GM12872 (cell line): ENCODE results near the gene TYROBP.

Experiments used
- CTCF ChIP-seq: IDR thresholded peaks from 3 replicates; pipeline ENCODE4 v1.5.1; 2011; ENCODE audit warnings: low read depth, mild to moderate bottlenecking, low read length, moderate library complexity; ENCODE audit not compliant: insufficient read depth

TYROBP gene

DNA sequence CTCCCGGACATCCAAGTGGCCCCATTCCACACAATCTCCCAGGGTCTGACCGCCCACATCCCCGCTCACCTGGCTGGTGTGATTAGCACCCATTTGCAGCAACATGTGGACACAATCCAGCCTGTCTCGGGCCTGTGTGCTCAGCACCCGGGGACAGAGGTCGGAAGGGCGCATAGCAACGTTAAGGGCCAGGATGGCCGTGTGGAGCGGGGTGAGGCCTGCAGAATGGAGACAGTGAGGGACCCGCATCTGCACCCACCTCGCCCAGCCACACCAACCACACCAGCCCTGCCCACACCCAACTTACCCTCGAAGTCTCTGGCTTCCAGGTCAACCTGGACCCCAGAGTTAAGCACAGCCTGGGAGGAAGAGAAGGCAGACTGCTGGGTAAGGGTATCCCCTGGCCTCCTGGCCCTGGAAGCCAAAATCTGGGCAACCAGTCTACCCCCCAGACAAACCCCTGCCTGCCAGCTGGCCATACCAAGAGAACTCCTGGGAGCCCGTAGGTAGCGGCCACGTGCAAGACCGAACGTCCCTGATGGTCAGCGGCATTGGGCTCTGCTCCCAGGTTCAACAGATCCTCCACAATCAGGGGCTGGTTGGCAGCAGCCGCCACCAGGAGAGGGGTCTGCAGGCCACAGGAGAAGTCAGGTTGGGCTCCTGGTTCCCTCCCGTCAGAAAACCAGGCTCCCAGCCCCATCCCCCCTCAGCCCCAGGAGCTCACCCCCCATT lies 12.0 kb downstream of the TYROBP start:
- TF ChIP-seq CTCF, result no peak

GRCh38 chr19:35894342-35894741 lies 13.8 kb downstream of the TYROBP start:
- no peak for TF ChIP-seq CTCF

DNA sequence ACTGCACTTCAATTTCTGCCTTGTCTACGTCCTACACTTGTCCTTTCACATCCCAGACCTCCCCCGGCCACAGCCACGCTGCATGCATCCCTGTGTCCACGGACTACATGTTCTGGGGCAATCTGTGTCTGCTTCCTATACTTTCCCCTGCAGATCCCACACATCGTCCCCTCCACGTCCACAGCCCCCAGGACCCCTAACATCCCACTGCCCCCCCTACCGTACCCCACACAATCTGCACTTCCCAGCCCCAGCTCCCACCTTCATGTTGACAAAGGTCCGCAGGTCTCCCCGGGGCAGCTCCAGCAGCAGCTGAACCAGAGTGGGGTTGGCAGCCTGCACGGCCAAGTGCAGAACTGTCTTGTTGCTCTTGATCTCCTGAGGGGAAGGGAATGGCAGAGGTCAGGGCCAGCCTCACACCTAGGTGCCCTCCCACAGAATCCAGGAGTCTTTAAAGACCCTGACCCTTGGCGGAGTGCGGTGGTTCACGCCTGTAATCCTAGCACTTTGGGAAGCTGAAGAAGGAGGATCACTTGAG lies 17.9 kb downstream of the TYROBP start:
- TF ChIP-seq CTCF, result no peak

DNA sequence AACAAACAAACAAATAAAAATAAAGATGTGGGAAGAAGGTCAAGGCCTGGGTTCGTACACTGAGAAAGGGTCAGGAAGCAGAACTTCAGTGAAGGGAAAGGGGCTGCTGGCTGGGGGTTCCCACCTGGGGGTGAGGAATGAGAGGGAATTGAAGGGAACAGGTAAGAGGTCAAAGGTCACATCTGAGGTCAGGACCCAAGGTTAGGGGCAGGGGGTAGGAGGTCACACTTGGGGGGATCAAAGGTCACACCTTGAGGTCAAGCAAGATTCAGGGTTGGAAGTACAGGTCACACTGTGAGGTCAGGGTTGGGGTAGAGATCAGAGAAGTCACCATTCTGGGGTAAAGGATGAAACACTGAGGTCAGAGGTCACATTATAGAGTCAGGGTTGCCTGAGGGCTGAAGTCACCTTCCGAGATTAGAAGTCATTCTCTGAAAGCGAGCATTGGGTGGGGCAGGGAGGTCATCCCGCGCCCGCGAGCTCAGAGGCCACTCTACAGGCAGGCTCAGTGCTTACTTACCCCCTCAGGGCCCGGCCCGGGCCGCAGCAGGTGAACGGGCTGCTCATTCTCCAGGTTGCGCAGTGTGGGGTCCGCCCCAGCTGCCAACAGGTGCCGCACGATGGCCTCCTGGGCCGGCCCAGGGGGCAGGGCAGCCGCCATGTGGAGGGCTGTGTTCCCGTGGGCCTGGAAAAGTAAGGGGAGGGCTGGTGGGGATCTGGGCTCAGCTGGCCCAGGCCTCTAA lies 18.6 kb downstream of the TYROBP start:
- TF ChIP-seq CTCF, result no peak

GRCh38 chr19:35888398-35888797 lies 19.7 kb downstream of the TYROBP start:
- no peak for TF ChIP-seq CTCF

GRCh38 chr19:35887197-35887596 lies 20.9 kb downstream of the TYROBP start:
- no peak for TF ChIP-seq CTCF

DNA sequence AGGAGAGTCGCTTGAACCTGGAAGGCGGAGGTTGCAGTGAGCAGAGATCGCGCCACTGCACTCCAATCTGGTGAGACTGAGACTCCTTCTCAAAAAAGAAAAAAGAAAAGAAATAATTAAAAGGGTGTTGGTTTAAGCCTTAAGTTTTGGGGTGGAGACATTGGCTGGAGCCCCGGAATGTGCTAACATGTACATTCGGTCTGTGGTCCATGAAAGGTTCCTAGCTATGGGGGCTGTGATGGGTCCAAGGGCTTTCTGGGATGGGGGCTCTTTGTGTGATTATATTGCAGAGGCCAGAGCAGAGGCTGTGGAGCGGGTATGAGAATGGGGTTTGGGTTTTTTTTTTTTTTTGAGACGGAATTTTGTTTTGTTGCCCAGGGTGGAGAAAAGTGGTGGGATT lies 22.2 kb downstream of the TYROBP start:
- TF ChIP-seq CTCF, result no peak
